ENCODE measurements around the gene VKORC1.

The VKORC1 gene

GRCh38 chr16:31099860-31100638, 5.5 kb upstream of the VKORC1 start:
- no peak for TF ChIP-seq CTCF (IDR thresholded peaks at IDR 0.05)
- peaks cover 9 to 11% of the 10 kb centered on the region in 2 experiments for H3K4me1 ChIP-seq (ENCODE audit: control insufficient read depth in 1 of 2, insufficient read depth in 1 of 2, low read depth in 1 of 2, low read length in 1 of 2)
- no peak overlapping the region for H3K27ac ChIP-seq
- no peaks in the 10 kb centered on the region for H3K27me3 ChIP-seq
- no peaks in the 10 kb centered on the region for H3K36me3 ChIP-seq
- no peak overlapping the region for H3K4me3 ChIP-seq (ENCODE audit: low read depth in 1 of 2, low read length in 1 of 2)
- H3K9me3 ChIP-seq: no peaks in the 10 kb centered on the region

GRCh38 chr16:31094088-31094423, 541 bp downstream of the VKORC1 start:
- Histone ChIP-seq H3K9me3 (no peaks in the 10 kb centered on the region), H3K4me3 (ENCODE audit: low read depth in 1 of 2, low read length in 1 of 2) (peak overlapping the region; percentile 76 to 78), H3K4me1 (ENCODE audit: control insufficient read depth in 1 of 2, insufficient read depth in 1 of 2, low read depth in 1 of 2, low read length in 1 of 2) (peaks cover 27 to 28% of the 10 kb centered on the region in 2 experiments), H3K27me3 (no peaks in the 10 kb centered on the region), H3K36me3 (peaks cover 9% of the 10 kb centered on the region), H3K27ac (peak overlapping the region; percentile 83)
- no peak for TF ChIP-seq CTCF (IDR thresholded peaks at IDR 0.05)

GRCh38 chr16:31093132-31093703, 1.4 kb downstream of the VKORC1 start:
- Histone ChIP-seq H3K27me3 (no peaks in the 10 kb centered on the region), H3K4me3 (ENCODE audit: low read depth in 1 of 2, low read length in 1 of 2) (peak overlapping the region in 1 of 2 experiments; percentile 78), H3K4me1 (ENCODE audit: control insufficient read depth in 1 of 2, insufficient read depth in 1 of 2, low read depth in 1 of 2, low read length in 1 of 2) (peaks cover 27 to 28% of the 10 kb centered on the region in 2 experiments), H3K27ac (no peak overlapping the region), H3K36me3 (peaks cover 16% of the 10 kb centered on the region), H3K9me3 (no peaks in the 10 kb centered on the region)
- no peak for TF ChIP-seq CTCF (IDR thresholded peaks at IDR 0.05)

GRCh38 chr16:31092330-31092729, 2.3 kb downstream of the VKORC1 start:
- no peak overlapping the region for H3K27ac ChIP-seq

GRCh38 chr16:31090540-31090939, 4.1 kb downstream of the VKORC1 start:
- Histone ChIP-seq H3K36me3 (peaks cover 37% of the 10 kb centered on the region), H3K9me3 (no peaks in the 10 kb centered on the region), H3K4me3 (ENCODE audit: low read depth in 1 of 2, low read length in 1 of 2) (no peak overlapping the region), H3K27ac (no peak overlapping the region), H3K4me1 (ENCODE audit: control insufficient read depth in 1 of 2, insufficient read depth in 1 of 2, low read depth in 1 of 2, low read length in 1 of 2) (peaks cover 22 to 24% of the 10 kb centered on the region in 2 experiments), H3K27me3 (no peaks in the 10 kb centered on the region)
- no peak for TF ChIP-seq CTCF (IDR thresholded peaks at IDR 0.05)

More at GRCh38 chr16:31092330-31092729, 2.3 kb downstream of the VKORC1 start:
- H3K9me3 ChIP-seq: no peaks in the 10 kb centered on the region
- TF ChIP-seq CTCF (IDR thresholded peaks at IDR 0.05): no peak
- no peaks in the 10 kb centered on the region for H3K27me3 ChIP-seq
- H3K4me1 ChIP-seq (ENCODE audit: control insufficient read depth in 1 of 2, insufficient read depth in 1 of 2, low read depth in 1 of 2, low read length in 1 of 2): peaks cover 27 to 28% of the 10 kb centered on the region in 2 experiments
- H3K4me3 ChIP-seq (ENCODE audit: low read depth in 1 of 2, low read length in 1 of 2): no peak overlapping the region
- peaks cover 19% of the 10 kb centered on the region for H3K36me3 ChIP-seq

Measured in neutrophil (primary cell).